HG02763 (cell line): ENCODE results near the gene BMP8A.
"Not testable (repeated sequence)": the region's sequence is repeated elsewhere in the genome, so short reads cannot be mapped to it uniquely, and the experiment has no call there.

Source experiments
- ATAC-seq: cut with Tn5 transposase; IDR thresholded peaks from one replicate; pipeline ENCODE4 v1.9.1; 2021; ENCODE audit warnings: mild to moderate bottlenecking, moderate library complexity; ENCODE audit not compliant: unreplicated experiment

Gene BMP8A

GRCh38 chr1:39478126-39478915, 13.1 kb upstream of the BMP8A start:
- ATAC-seq = no peak

GRCh38 chr1:39481289-39481688, 10.1 kb upstream of the BMP8A start:
- no peak for ATAC-seq

GRCh38 chr1:39483276-39483675, 8.2 kb upstream of the BMP8A start:
- ATAC-seq = no peak

- no peak for ATAC-seq
Observed at GRCh38 chr1:39484564-39484963, 6.9 kb upstream of the BMP8A start.

- no peak for ATAC-seq
Observed at GRCh38 chr1:39485046-39485803, 6.2 kb upstream of the BMP8A start.

GRCh38 chr1:39488012-39488545, 3.4 kb upstream of the BMP8A start:
- ATAC-seq = no peak

- no peak for ATAC-seq
Observed at GRCh38 chr1:39488793-39489566, 2.5 kb upstream of the BMP8A start.

GRCh38 chr1:39489567-39490239, 1.7 kb upstream of the BMP8A start:
- ATAC-seq = no peak

GRCh38 chr1:39490596-39491145, 765 bp upstream of the BMP8A start:
- no peak for ATAC-seq

GRCh38 chr1:39492118-39493042, 944 bp downstream of the BMP8A start:
- not testable (repeated sequence) for ATAC-seq

GRCh38 chr1:39493043-39493810, 1.8 kb downstream of the BMP8A start:
- not testable (repeated sequence) for ATAC-seq

- ATAC-seq = no peak
Observed at GRCh38 chr1:39494671-39495410, 3.4 kb downstream of the BMP8A start.

- not testable (repeated sequence) for ATAC-seq
Observed at GRCh38 chr1:39496520-39496919, 5.1 kb downstream of the BMP8A start.

GRCh38 chr1:39497585-39497984, 6.1 kb downstream of the BMP8A start:
- ATAC-seq = no peak

GRCh38 chr1:39498096-39498710, 6.8 kb downstream of the BMP8A start:
- ATAC-seq = not testable (repeated sequence)

- ATAC-seq = not testable (repeated sequence)
Observed at GRCh38 chr1:39498821-39499220, 7.4 kb downstream of the BMP8A start.

GRCh38 chr1:39499668-39500067, 8.2 kb downstream of the BMP8A start:
- ATAC-seq = no peak
